H9 (cell line): ENCODE results near the gene ZNRF3. TPM values are rescaled to one million over a fixed set of nuclear protein-coding genes. Genes with fewer than 3 reads are reported as not detected.

Experiments
- DNase-seq: peaks from one replicate; pipeline ENCODE4 v3.0.0-alpha.2; 2017
- H2AFZ ChIP-seq: one replicate; pipeline ENCODE4 v1.6.1; 2013; ENCODE audit warnings: mild to moderate bottlenecking, low read length, control low read depth, moderate library complexity
- H2AK5ac ChIP-seq: 2 replicates; pipeline ENCODE4 v1.6.1; 2013; ENCODE audit warnings: low read length, control low read depth, mixed read lengths; ENCODE audit not compliant: insufficient read length
- H2BK120ac ChIP-seq: one replicate; pipeline ENCODE4 v1.6.1; 2013; ENCODE audit warnings: low read depth, mild to moderate bottlenecking, low read length, control low read depth, inconsistent platforms; ENCODE audit not compliant: poor library complexity, severe bottlenecking
- H2BK12ac ChIP-seq: 2 replicates; pipeline ENCODE4 v1.6.1; 2013; ENCODE audit warnings: low read length, control low read depth, mixed read lengths, low read depth; ENCODE audit not compliant: insufficient read length
- H2BK15ac ChIP-seq: 2 replicates; pipeline ENCODE4 v1.6.1; 2013; ENCODE audit warnings: low read depth, low read length, control low read depth
- H2BK20ac ChIP-seq: one replicate; pipeline ENCODE4 v1.6.1; 2013; ENCODE audit warnings: low read depth, mild to moderate bottlenecking, low read length, control low read depth, inconsistent platforms; ENCODE audit not compliant: poor library complexity, severe bottlenecking
- H2BK5ac ChIP-seq: 2 replicates; pipeline ENCODE4 v1.6.1; 2013; ENCODE audit warnings: low read length, control low read depth, mixed read lengths; ENCODE audit not compliant: insufficient read length
- H3K14ac ChIP-seq: 2 replicates; pipeline ENCODE4 v1.6.1; 2013; ENCODE audit warnings: low read length, control low read depth; ENCODE audit not compliant: insufficient read depth
- H3K18ac ChIP-seq: 2 replicates; pipeline ENCODE4 v1.6.1; 2013; ENCODE audit warnings: low read depth, mild to moderate bottlenecking, mixed read lengths, low read length, control low read depth; ENCODE audit not compliant: insufficient read length
- H3K23ac ChIP-seq: 2 replicates; pipeline ENCODE4 v1.6.1; 2013; ENCODE audit warnings: low read length, control low read depth, mixed read lengths, low read depth; ENCODE audit not compliant: insufficient read length
- H3K23me2 ChIP-seq: 2 replicates; pipeline ENCODE4 v1.6.1; 2013; ENCODE audit warnings: low read depth, mild to moderate bottlenecking, mixed read lengths, low read length, control low read depth; ENCODE audit not compliant: insufficient read length, poor library complexity, severe bottlenecking
- H3K27ac ChIP-seq: 2 replicates; pipeline ENCODE4 v1.5.1; 2013; ENCODE audit warnings: low read length, control low read depth, mixed read lengths, low read depth; ENCODE audit not compliant: insufficient read length
- H3K27me3 ChIP-seq: 2 replicates; pipeline ENCODE4 v1.6.1; 2013; ENCODE audit warnings: low read length, control low read depth, inconsistent platforms; ENCODE audit not compliant: insufficient read depth
- H3K4ac ChIP-seq: 2 replicates; pipeline ENCODE4 v1.6.1; 2013; ENCODE audit warnings: low read depth, mild to moderate bottlenecking, control low read depth, inconsistent platforms, low read length, moderate library complexity
- H3K4me1 ChIP-seq: 2 replicates; pipeline ENCODE4 v1.6.1; 2013; ENCODE audit warnings: low read length, control low read depth, inconsistent platforms; ENCODE audit not compliant: insufficient read depth
- H3K4me2 ChIP-seq: 2 replicates; pipeline ENCODE4 v1.6.1; 2013; ENCODE audit warnings: low read length, control low read depth, mixed read lengths; ENCODE audit not compliant: insufficient read length, insufficient read depth
- H3K56ac ChIP-seq: 2 replicates; pipeline ENCODE4 v1.6.1; 2013; ENCODE audit warnings: low read depth, mild to moderate bottlenecking, mixed read lengths, low read length, control low read depth; ENCODE audit not compliant: insufficient read length
- H3K79me1 ChIP-seq: 2 replicates; pipeline ENCODE4 v1.6.1; 2013; ENCODE audit warnings: low read depth, mild to moderate bottlenecking, moderate library complexity, low read length, control low read depth, inconsistent platforms; ENCODE audit not compliant: insufficient read depth, poor library complexity, severe bottlenecking
- H3K79me2 ChIP-seq: 2 replicates; pipeline ENCODE4 v1.6.1; 2013; ENCODE audit warnings: low read length, control low read depth, inconsistent platforms; ENCODE audit not compliant: insufficient read depth
- H3K9ac ChIP-seq: 2 replicates; pipeline ENCODE4 v1.6.1; 2013; ENCODE audit warnings: low read length, control low read depth, mixed read lengths; ENCODE audit not compliant: insufficient read length; ENCODE audit errors: extremely low read depth
- H3K9me3 ChIP-seq: one replicate; pipeline ENCODE4 v1.6.1; 2013; ENCODE audit warnings: low read depth, low read length, inconsistent platforms; ENCODE audit not compliant: control insufficient read depth
- H3T11ph ChIP-seq: one replicate; pipeline ENCODE4 v1.6.1; 2013; ENCODE audit warnings: mild to moderate bottlenecking, low read length, control low read depth, inconsistent platforms
- H4K20me1 ChIP-seq: one replicate; pipeline ENCODE4 v1.6.1; 2013; ENCODE audit not compliant: control insufficient read depth, insufficient read length, insufficient read depth
- H4K5ac ChIP-seq: 2 replicates; pipeline ENCODE4 v1.6.1; 2013; ENCODE audit warnings: low read depth, mild to moderate bottlenecking, mixed read lengths, low read length, control low read depth; ENCODE audit not compliant: insufficient read length
- H4K8ac ChIP-seq: replicated peaks from 2 replicates; pipeline ENCODE4 v1.6.1; 2013; ENCODE audit warnings: low read length, control low read depth, mixed read lengths, low read depth; ENCODE audit not compliant: insufficient read length
- H4K91ac ChIP-seq: 2 replicates; pipeline ENCODE4 v1.6.1; 2013; ENCODE audit warnings: low read depth, mild to moderate bottlenecking, moderate library complexity, mixed read lengths, low read length, control low read depth; ENCODE audit not compliant: insufficient read length
- H3K27ac Mint-ChIP-seq, 3 experiments: 2 replicates in 2 of 3; 3 replicates in 1 of 3; pipeline ENCODE4 v1.8.0; 2020 to 2021; ENCODE audit warnings: mixed read lengths in 3 of 3, mild to moderate bottlenecking in 1 of 3, moderate library complexity in 1 of 3
- H3K27me3 Mint-ChIP-seq: 2 replicates; pipeline ENCODE4 v1.8.0; 2021; ENCODE audit warnings: low read depth, mild to moderate bottlenecking, moderate library complexity, mixed read lengths
- H3K36me3 Mint-ChIP-seq, 3 experiments: 2 replicates in 2 of 3; 3 replicates in 1 of 3; pipeline ENCODE4 v1.8.0; 2020 to 2021; ENCODE audit warnings: low read depth in 3 of 3, mixed read lengths in 3 of 3; ENCODE audit not compliant: insufficient read depth in 1 of 3
- H3K4me1 Mint-ChIP-seq, 2 experiments: 2 replicates each; pipeline ENCODE4 v1.8.0; 2020; ENCODE audit warnings: mixed read lengths in 2 of 2
- H3K4me3 Mint-ChIP-seq, 2 experiments: 2 replicates in 1 of 2; 3 replicates in 1 of 2; pipeline ENCODE4 v1.8.0; 2020 to 2021; ENCODE audit warnings: mild to moderate bottlenecking in 2 of 2, mixed read lengths in 2 of 2, moderate library complexity in 1 of 2
- H3K9me3 Mint-ChIP-seq, 2 experiments: 2 replicates in 1 of 2; 3 replicates in 1 of 2; pipeline ENCODE4 v1.8.0; 2020; ENCODE audit warnings: mild to moderate bottlenecking in 2 of 2, mixed read lengths in 2 of 2, moderate library complexity in 1 of 2
- CTCF ChIP-seq: fragments of 200-600 bp; sonication (generic); conservative IDR thresholded peaks from 3 replicates; pipeline ENCODE4 v1.8.0; 2021; ENCODE audit warnings: antibody characterized with exemption, mild to moderate bottlenecking
- whole genome bisulfite sequencing: extraction: QIAGEN DNeasy Blood & Tissue Kit; methylation state at CpG from one replicate; pipeline ENCODE4 v1.1.7; 2013; ENCODE audit warnings: missing lambda C conversion rate, low lambda C conversion rate, mixed read lengths; ENCODE audit not compliant: insufficient read length; ENCODE audit errors: extremely low coverage; 5-methylcytosine and 5-hydroxymethylcytosine counted together
- total RNA-seq: library from RNA; stranded (reverse); gene quantifications from 2 replicates; pipeline ENCODE4 v1.2.1, GENCODE V29; 2021

Gene ZNRF3
- total RNA-seq, 1 experiment from 2014 or later: 20.6 TPM

DNA sequence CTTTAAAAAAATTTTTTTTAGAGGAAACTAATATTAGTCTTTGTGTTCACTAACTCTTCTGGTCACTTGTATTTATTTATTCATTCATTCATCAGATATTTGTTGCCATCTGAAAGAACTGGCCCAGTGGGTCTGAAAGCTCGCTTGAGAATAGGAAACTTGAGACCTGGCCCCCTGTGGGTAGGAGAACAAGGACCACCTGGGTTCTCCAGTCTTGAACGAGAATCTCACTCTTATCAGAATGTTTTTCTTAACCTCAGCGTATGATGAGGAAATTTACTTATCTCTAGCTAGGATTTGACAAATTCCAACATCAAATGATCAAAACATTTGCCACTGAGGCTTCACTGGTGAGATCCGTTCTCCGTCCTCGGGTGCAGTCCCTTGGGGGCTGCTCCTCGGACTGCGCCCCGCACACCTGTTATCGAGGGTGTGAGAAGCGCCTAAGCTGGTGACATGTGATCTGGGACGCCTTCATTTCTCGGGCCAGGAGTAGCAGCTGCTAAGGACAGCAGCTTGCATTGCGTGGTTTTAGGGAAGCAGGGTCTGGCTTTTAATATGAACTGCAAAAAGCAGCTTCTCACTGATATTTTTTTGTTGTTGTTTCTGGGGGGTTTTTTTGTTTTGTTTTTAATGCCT, 171.9 kb downstream of the ZNRF3 start:
- H3K4me2 ChIP-seq: peak overlapping the region; percentile 31
- no peak overlapping the region for H3K9ac ChIP-seq

More for the DNA sequence above, 171.9 kb downstream of the ZNRF3 start:
- no peak overlapping the region for H4K8ac ChIP-seq
- H3K79me2 ChIP-seq: no peaks in the 10 kb centered on the region
- Mint-ChIP-seq H3K27me3 (peaks cover 2% of the 10 kb centered on the region; the same call in 1 of the 2 replicates), H3K27ac (peak overlapping the region; percentile 9 to 90 (median 78); a peak in 3 of 7 replicates), H3K36me3 (peaks cover 5 to 16% (median 12%) of the 10 kb centered on the region in 3 experiments; a peak in 6 of 7 replicates), H3K4me3 (peak overlapping the region in 1 of 2 experiments; percentile 36; a peak in 3 of 5 replicates), H3K9me3 (no peaks in the 10 kb centered on the region), H3K4me1 (peaks cover 40 to 43% of the 10 kb centered on the region in 2 experiments)
- no CpG with 5 or more reads among the region's 14 CpGs for WGBS
- no peak overlapping the region for H3K18ac ChIP-seq
- no peak overlapping the region for H2BK15ac ChIP-seq
- no peak overlapping the region for H3K23ac ChIP-seq
- no peak overlapping the region for H2AK5ac ChIP-seq
- no peak overlapping the region for H3K4ac ChIP-seq
- no peak overlapping the region for H4K5ac ChIP-seq
- no peak for TF ChIP-seq CTCF
- no peak overlapping the region for H2AFZ ChIP-seq
- no peak overlapping the region for H3T11ph ChIP-seq
- H4K91ac ChIP-seq: no peak overlapping the region
- no peaks in the 10 kb centered on the region for H3K23me2 ChIP-seq
- H3K79me1 ChIP-seq: no peaks in the 10 kb centered on the region
- H3K27me3 ChIP-seq: no peaks in the 10 kb centered on the region
- H2BK5ac ChIP-seq: no peak overlapping the region
- H3K27ac ChIP-seq: no peak overlapping the region
- no peak overlapping the region for H3K14ac ChIP-seq
- no peak overlapping the region for H3K56ac ChIP-seq
- H2BK20ac ChIP-seq: no peak overlapping the region
- H3K4me1 ChIP-seq: no peaks in the 10 kb centered on the region; the same call in 1 of the 2 replicates
- no peaks in the 10 kb centered on the region for H4K20me1 ChIP-seq
- no peak for DNase-seq
- no peaks in the 10 kb centered on the region for H3K9me3 ChIP-seq
- H2BK12ac ChIP-seq: no peak overlapping the region
- no peak overlapping the region for H2BK120ac ChIP-seq
